H1 (cell line): ENCODE results near the gene ZNF646. TPM values are rescaled to one million over a fixed set of nuclear protein-coding genes. Genes with fewer than 3 reads are reported as not detected.

Experiments
- ATF2 ChIP-seq: IDR thresholded peaks from 2 replicates; pipeline ENCODE4 v1.6.1; 2012; ENCODE audit warnings: low read length, inconsistent platforms
- ATF3 ChIP-seq: IDR thresholded peaks from 2 replicates; pipeline ENCODE4 v1.6.1; 2011; ENCODE audit warnings: low read depth, mild to moderate bottlenecking, low read length; ENCODE audit not compliant: insufficient read depth
- CHD1 ChIP-seq: IDR thresholded peaks from 2 replicates; pipeline ENCODE4 v1.6.1; 2012; ENCODE audit warnings: low read depth, low read length, improper control_type of control experiment
- CHD2 ChIP-seq: IDR thresholded peaks from 2 replicates; pipeline ENCODE4 v1.6.1; 2012; ENCODE audit warnings: low read length, improper control_type of control experiment
- CTBP2 ChIP-seq: IDR thresholded peaks from 2 replicates; pipeline ENCODE4 v1.7.0; 2011; ENCODE audit warnings: borderline replicate concordance, mild to moderate bottlenecking, moderate library complexity, mixed read lengths, low read length; ENCODE audit not compliant: insufficient read depth, insufficient read length
- EZH2 ChIP-seq: fragments of 200-600 bp; sonication (generic); IDR thresholded peaks from 2 replicates; pipeline ENCODE4 v1.7.1; 2012; ENCODE audit warnings: low read depth, mild to moderate bottlenecking, moderate library complexity, low read length, inconsistent platforms; ENCODE audit not compliant: severe bottlenecking
- FOSL1 ChIP-seq: IDR thresholded peaks from 2 replicates; pipeline ENCODE4 v1.6.1; 2011; ENCODE audit warnings: mild to moderate bottlenecking, low read depth, low read length, moderate library complexity; ENCODE audit not compliant: insufficient read depth
- KDM4A ChIP-seq: IDR thresholded peaks from one replicate; pipeline ENCODE4 v1.7.1; 2012; ENCODE audit warnings: low read depth, mild to moderate bottlenecking, moderate library complexity, low read length, inconsistent platforms; ENCODE audit not compliant: severe bottlenecking
- KDM5A ChIP-seq: fragments of 200-600 bp; IDR thresholded peaks from 2 replicates; pipeline ENCODE4 v1.7.1; 2012; ENCODE audit warnings: mild to moderate bottlenecking, low read length, inconsistent platforms, mixed read lengths
- SUZ12 ChIP-seq: fragments of 200-600 bp; sonication (generic); IDR thresholded peaks from 2 replicates; pipeline ENCODE4 v1.6.1; 2012; ENCODE audit warnings: mild to moderate bottlenecking, inconsistent platforms, low read length, moderate library complexity, mixed read lengths
- polyA plus RNA-seq, 7 experiments: library from polyadenylated mRNA; depleted of rRNA in 3 of 7; stranded (reverse) in 5 of 7; unstranded in 2 of 7; fragments of >200 nt in 5 of 7; fragments of 200-250 nt in 2 of 7; gene quantifications; 1 replicate in 5 of 7; 2 replicates in 1 of 7; 4 replicates in 1 of 7; pipeline versions ENCODE4 v1.2.1 to v1.2.3, GENCODE V29; 2011 to 2013; ENCODE audit warnings: missing spikeins in 2 of 7, mixed read lengths in 2 of 7
- total RNA-seq: library from RNA; stranded (reverse); fragmentation: NEBNext Ultra II Directional; extraction: Animal tissue kit (Norgen Biotek cat#: 25700); gene quantifications from 2 replicates; pipeline ENCODE4 v1.2.1, GENCODE V29; 2021

Gene ZNF646
- total and polyA plus RNA-seq, 2 of the 8 experiments (the other 6 are each of a cell fraction or from before 2014, with no cell fraction given), result 6.5 to 25.0 TPM

- TF ChIP-seq ATF2 (no peak), EZH2 (no peak), CHD2 (no peak), FOSL1 (no peak), KDM5A (no peak), CTBP2 (no peak), ATF3 (no peak), CHD1 (no peak), SUZ12 (no peak), KDM4A (no peak)
- TF ChIP-seq, all 59 proteins: peak for 0
Observed at GRCh38 chr16:31131416-31131815, 57.2 kb downstream of the ZNF646 start (continued).
